Measurements from ENCODE around the gene BSCL2. TPM values are rescaled to one million over a fixed set of nuclear protein-coding genes. Genes with fewer than 3 reads are reported as not detected.
"Not testable (repeated sequence)": the region's sequence is repeated elsewhere in the genome, so short reads cannot be mapped to it uniquely, and the experiment has no call there.

Gene BSCL2
- total and polyA plus RNA-seq, 11 donors, result 13.3 to 39.4 (median 20.5) TPM

DNA sequence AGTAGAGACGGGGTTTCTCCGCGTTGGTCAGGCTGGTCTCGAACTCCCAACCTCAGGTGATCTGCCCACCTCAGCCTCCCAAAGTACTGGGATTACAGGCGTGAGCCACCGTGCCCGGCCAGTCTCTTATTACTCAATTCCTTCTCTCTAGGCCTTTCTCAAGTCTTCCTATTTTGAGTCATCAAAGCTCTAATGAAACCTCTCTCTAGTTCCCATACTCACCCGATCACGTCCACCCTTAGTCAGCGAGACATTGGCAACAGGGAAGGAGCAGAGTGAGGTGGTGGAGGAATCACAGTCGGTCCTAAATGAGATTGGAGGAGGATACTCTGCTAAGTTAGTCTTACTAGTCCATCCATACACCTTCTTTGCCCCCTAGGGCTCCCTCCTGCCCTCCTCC, 5.0 kb downstream of the BSCL2 start:
- DNase-seq (no peak), ATAC-seq (no peak)
- TF ChIP-seq POLR2A (IDR thresholded peaks at IDR 0.05), result no peak
- TF ChIP-seq, protein P1, sequence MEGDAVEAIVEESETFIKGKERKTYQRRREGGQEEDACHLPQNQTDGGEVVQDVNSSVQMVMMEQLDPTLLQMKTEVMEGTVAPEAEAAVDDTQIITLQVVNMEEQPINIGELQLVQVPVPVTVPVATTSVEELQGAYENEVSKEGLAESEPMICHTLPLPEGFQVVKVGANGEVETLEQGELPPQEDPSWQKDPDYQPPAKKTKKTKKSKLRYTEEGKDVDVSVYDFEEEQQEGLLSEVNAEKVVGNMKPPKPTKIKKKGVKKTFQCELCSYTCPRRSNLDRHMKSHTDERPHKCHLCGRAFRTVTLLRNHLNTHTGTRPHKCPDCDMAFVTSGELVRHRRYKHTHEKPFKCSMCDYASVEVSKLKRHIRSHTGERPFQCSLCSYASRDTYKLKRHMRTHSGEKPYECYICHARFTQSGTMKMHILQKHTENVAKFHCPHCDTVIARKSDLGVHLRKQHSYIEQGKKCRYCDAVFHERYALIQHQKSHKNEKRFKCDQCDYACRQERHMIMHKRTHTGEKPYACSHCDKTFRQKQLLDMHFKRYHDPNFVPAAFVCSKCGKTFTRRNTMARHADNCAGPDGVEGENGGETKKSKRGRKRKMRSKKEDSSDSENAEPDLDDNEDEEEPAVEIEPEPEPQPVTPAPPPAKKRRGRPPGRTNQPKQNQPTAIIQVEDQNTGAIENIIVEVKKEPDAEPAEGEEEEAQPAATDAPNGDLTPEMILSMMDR (IDR thresholded peaks at IDR 0.05), result no peak
- 91 to 96% (median 94%) methylated on average over 11 of the region's 11 CpGs for WGBS, 4 donors
- peaks cover 0 to 46% (median 19%) of the 10 kb centered on the region in 9 donors for H3K36me3 ChIP-seq
- no peak overlapping the region for H3K4me3 ChIP-seq
- peak overlapping the region in 1 of 12 donors; percentile 51 for H3K27ac ChIP-seq
- intact Hi-C loops (cut with DNase I), result no loop called here
- H3K4me1 ChIP-seq, result peaks cover 0 to 31% (median 15%) of the 10 kb centered on the region in 12 donors
- H3K9me3 ChIP-seq, result no peaks in the 10 kb centered on the region
- no peaks in the 10 kb centered on the region for H3K27me3 ChIP-seq

DNA sequence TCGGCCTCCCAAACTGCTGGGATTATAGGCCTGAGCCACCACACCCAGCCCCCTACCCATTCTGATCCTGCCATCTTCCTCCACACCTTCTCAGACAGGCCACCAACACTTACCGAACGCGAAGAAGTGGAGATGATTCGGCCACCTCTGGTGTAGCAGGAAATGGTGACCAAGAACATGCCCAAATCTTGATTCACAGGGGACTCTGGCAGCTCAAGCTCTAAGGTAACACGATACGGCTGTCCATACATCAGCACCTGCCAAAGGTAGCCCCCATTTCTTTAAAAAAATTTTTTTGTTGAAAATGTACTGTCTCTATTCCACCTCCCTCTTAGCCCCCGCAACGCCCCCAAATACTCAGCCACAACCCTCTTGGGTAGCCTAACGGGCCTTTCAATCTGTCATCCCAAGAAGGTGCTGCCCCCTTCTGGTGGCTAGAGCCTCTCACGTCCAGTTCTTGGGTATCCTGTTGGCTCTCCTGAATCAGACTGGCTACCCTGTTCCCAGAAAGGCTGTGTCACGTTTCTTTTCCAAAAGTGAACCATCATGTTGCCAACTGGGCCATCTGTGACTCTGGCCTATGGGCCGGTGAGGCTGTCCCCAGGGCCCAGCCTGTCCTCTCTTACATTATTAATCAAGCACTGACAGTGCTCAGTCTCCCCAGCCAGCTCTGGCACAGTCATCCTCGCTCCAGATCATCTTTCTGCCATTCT, 12.6 kb downstream of the BSCL2 start:
- DNase-seq (peak; percentile 80 to 90 (median 83)), ATAC-seq (peak; percentile 57 to 85 (median 78))
- Histone ChIP-seq H3K4me3 (no peak overlapping the region), H3K4me1 (peaks cover 0 to 21% (median 14%) of the 10 kb centered on the region in 12 donors), H3K27me3 (no peaks in the 10 kb centered on the region), H3K36me3 (peaks cover 0 to 56% (median 39%) of the 10 kb centered on the region in 9 donors), H3K27ac (peak overlapping the region in 5 of 12 donors; percentile 13 to 42 (median 34)), H3K9me3 (no peaks in the 10 kb centered on the region)
- TF ChIP-seq, protein P1 (IDR thresholded peaks at IDR 0.05), result peak; percentile 69 to 90 (median 81)
- TF ChIP-seq POLR2A (IDR thresholded peaks at IDR 0.05), result no peak
- intact Hi-C loops (cut with DNase I), result loop anchor here (2.0 to 10.0 kb wide), 6 partner anchors 14 to 302 kb away; partner anchors contain the start of gene TUT1 (in 1 of the 10)
- 37 to 47% (median 42%) methylated on average over 14 of the region's 14 CpGs for WGBS, 4 donors

DNA sequence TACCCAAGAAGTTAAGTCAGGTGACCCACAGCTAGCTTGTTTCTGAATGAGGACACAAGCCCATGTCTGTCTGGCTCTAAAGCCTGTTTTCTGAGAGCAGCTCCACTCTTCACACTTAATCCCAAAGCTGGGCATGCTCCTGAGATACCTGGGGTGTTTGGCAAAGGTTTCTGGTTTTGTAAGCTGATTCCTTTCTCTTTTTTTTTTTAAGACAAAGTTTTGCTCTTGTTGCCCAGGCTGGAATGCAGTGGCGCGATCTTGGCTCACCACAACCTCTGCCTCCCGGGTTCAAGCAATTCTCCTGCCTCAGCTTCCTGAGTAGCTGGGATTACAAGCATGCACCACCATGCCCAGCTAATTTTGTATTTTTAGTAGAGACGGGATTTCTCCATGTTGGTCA, 13.6 kb downstream of the BSCL2 start:
- not testable (repeated sequence) for DNase-seq, H3K4me3 ChIP-seq, ATAC-seq, H3K9me3 ChIP-seq, H3K27me3 ChIP-seq, H3K27ac ChIP-seq
- peaks cover 0 to 26% (median 16%) of the 10 kb centered on the region in 12 donors for H3K4me1 ChIP-seq
- intact Hi-C loops (cut with DNase I), result loop anchor here (2.0 to 10.0 kb wide), 6 partner anchors 13 to 301 kb away; partner anchors contain the start of gene TUT1 (in 1 of the 10)
- peaks cover 0 to 51% (median 39%) of the 10 kb centered on the region in 9 donors for H3K36me3 ChIP-seq
- 75 to 88% (median 82%) methylated on average over 4 of the region's 4 CpGs for WGBS, 4 donors

DNA sequence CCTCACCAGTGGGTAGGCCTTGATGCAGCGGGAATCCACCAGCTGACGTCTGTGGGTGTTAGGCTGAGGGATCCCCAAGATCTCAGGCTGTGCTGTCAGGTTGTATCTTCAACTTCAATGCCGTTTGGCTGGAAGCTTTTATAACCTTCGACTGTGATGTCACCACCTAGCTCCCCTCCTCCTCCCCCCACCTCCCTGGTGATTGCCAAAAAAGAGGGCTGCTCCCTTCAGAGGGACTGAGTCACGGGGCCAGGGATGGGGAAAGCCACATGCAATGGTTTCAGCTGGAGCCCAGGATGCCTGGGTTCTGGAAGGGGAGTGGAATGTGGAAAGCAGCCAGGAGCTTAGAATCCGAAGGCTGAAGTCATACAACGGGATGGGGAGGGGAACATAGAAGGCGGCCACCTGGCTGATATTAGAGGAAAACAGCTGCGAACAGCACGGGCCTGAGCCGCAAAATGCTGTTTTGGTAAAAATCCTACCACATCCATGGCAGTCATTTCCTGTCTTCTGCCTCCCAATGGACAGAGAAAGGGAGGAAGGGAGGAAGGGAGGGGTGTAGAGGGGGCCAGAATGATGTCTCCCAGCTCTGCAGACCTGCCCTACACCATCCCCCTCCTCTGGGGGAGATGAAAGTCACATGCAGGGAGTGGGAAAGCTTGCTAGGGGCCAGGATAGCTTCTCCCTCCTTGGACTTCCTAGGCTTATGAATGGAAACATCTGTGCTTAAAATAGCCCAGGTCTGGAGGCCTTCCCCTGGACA, 17.6 kb downstream of the BSCL2 start, which contains the start of gene LRRN4CL:
TSS of gene LRRN4CL (minus strand) at position 110 of the 763 bp plus-strand sequence. CDS start 1,022 bp downstream, outside the sequence.
- Histone ChIP-seq H3K27ac (peak within 1 kb of the TSS; percentile 15 to 76 (median 66)), H3K9me3 (no peaks in the 10 kb centered on the region), H3K36me3 (peaks cover 0 to 45% (median 37%) of the 10 kb centered on the region in 9 donors), H3K4me3 (peak within 1 kb of the TSS in 9 of 12 donors; percentile 34 to 55 (median 42)), H3K27me3 (peaks cover 0 to 7% (median 0%) of the 10 kb centered on the region in 9 donors), H3K4me1 (peaks cover 0 to 30% (median 13%) of the 10 kb centered on the region in 12 donors)
- 36 to 54% (median 52%) methylated on average over 11 of the region's 11 CpGs for WGBS, 4 donors
- intact Hi-C loops (cut with DNase I), result loop anchor here (5.0 to 10.0 kb wide), 4 partner anchors 95 to 297 kb away; partner anchors contain the start of gene TUT1 (in 1 of the 10)
- ATAC-seq, result peak; percentile 62 to 88 (median 86)
- DNase-seq, result peak; percentile 72 to 88 (median 78)
- TF ChIP-seq POLR2A (IDR thresholded peaks at IDR 0.05), result peak in 1 of 2 donors; percentile 38
- TF ChIP-seq, protein P1 (IDR thresholded peaks at IDR 0.05), result no peak
